Stimulated activated CD4-positive, alpha-beta T cell treated with anti-CD3 and anti-CD28 coated beads, Interleukin-12 subunit alpha, Interleukin-12 subunit beta, amount 100 ng/mL, for 48 hours (primary cell): ENCODE measurements around the gene MIAT.

ENCODE experiments used
- DNase-seq, 3 donors: peaks; one replicate each; pipeline ENCODE4 v3.0.0-alpha.2; 2020; ENCODE audit warnings: low read depth in 2 of 3, low spot score in 1 of 3

Gene MIAT

DNA sequence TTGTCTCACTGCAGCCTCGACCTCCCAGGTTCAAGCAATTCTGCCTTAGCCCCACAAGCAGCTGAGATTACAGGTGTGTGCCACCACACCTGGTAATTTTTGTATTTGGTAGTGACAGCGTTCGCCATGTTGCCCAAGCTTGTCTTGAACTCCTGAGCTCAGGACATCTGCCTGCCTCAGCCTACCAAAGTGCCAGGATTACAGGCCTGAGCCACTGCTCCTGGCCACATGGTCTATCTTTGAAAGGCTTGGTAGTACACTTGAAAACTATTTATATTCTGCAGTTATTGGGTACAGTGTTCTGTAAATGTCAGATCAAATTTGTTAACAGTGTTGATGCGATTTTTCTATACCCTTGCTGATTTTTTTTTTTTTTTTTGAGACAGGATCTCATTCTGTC, 26.1 kb upstream of the MIAT start:
- DNase-seq = no peak

DNA sequence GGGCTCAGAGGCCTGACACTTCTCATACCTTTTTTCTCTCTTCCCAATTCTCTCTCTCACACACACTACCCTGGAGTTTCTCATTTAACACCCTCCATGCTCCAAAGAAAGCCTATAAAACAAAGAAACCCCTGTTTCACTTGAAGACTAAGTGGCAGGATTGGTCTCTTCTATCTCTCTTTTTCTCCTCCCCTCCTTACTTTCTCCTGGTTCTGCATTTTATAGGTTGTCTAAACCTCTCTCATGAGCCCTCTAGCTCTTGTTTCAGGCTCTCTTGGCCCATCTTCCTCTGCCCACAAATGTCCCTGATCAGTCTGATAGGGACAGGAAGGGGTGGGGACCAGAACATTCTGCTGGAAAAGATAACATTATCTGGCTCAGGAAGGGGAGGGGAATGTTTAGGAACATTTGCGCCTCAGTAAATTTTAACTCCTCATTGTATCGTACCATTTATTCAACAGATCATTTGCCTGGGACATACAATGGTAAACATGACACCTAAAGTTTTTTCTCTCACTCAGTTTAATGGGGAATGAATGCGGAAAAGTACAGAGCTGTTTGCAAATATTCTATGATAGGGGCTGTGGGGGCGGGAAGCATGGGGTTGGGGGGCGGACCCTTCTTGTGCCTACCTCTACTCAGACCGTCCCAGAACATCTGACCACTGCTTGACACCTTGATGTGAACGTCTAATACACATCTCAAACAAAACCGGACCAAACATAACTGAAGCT, 24.8 kb upstream of the MIAT start:
- no peak for DNase-seq

DNA sequence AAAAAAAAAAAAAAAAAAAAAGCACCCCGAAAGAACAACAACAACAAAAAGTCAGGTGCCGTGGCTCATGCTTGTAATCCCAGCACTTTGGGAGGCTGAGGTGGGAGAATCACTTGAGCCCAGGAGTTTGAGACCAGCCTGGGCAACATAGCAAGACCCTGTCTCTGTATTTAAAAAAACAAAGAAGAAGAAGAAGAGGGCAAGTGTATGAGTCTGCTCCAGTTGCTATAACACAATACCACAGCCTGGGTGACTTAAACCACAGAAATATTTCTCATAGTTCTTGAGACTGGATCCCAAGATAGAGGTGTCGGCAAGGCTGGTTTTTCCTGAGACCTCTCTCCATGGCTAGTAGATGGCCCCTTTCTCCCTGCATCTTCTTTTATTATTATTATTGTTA, 23.2 kb upstream of the MIAT start:
- no peak for DNase-seq

DNA sequence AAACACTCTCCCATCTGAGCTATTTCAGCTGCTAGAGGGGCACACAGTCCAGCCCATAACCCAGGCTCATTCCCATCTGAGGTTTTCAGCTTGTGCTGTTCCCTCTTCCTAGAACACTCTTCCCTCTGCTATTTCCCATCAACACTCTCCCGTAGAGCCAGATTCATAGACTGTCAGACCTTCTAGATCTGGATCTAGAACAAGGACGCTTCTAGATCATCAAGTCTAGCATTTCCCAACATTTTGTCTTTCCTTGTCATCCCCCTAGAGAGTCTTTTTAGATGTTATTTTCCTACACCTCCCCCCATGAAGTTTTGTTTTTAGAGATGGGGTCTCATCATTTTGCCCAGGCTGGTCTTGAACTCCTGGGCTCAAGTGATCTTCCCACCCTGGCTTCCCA, 22.3 kb upstream of the MIAT start:
- DNase-seq = no peak

DNA sequence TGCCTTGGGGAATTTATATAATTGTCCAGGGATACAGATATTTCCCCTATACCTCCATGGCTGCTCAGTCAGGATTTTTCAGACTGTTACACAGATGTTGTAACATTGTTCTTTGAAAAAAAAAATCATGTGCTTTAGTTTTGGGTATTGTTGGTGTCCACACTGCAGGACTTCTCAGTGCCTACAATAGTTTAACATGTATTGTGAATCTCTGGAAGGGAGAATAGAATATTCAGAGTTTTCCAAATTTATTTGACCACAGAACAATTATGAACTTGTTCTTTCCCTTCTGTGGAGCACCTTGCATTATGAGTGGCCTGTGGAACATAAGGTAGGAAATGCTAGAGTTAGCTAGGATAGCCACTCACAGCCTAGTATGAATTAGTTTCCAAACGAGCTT, 21.1 kb upstream of the MIAT start:
- no peak for DNase-seq

DNA sequence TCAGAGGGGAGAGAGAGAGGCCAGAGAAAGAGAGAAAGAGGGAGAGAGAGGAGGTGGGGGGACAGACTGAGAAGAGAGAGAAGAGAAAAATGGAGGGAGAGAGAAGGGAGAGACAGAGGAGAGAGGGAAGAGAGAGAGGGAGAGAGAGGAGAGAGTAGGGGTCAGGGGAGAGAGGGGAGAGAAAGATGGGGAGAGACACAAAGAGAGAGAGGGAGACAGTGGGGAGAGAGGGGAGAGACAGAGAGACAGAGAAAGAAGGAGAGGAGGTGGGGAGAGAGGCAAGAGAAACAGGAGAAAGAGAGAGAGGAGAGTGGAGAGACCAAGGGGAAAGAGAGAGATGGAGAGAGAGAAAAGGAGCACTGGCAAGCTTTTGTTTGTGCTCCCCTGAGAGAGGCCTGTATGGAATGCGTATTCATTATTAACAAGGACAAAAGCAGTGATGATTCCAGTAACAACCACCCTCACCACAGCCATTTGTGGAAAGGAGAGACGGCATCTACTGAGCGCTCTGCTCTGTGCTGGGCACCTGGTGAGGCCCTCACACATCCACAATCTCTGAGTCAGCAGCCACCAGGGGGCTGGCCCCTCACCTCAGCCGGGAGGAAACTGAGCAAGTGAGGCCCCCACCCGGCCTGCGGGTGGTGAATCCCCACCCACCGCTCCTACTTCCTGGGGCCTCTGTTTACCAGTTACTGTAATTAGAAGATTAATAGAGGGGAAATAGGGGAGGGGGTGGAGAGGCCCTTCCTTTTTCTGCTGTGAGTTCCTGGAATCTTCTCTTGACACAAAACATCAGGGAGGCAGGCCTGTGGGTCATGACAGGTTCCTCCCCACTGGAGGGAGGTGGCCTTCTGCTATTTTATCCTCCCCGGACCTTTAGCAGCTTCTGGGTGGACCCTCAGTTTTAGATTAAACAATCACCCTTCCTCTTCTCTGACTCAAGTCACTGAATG, 14.6 kb upstream of the MIAT start:
- peak; percentile 72 to 77 (median 75) for DNase-seq

DNA sequence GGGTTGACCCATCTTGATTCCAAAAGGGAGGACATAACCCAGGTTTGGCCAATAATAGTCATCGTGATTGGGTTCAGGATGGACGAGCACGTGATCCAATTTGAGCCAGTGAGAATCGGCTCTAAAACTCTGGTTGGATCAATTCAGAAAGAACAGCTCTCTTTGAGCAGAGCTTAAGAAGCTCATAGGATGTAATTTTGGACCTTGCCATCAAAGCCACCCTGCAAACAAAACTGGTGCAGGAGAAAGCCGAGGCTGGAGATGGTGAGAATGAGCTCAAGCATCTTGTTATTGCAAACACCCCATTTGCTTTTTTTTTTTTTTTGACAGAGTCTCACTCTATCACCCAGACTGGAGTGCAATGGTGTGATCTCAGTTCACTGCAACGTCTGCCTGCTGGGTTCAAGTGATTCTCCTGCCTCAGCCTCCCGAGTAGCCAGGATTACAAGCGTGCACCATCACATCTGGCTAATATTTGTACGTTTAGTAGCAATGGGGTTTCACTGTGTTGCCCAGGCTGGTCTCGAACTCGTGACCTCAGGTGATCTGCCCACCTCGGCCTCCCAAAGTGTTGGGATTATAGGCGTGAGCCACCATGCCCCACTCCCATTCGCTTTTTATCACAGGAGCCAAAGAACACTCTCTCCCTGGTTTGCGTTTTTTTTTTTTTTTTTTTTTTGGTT, 13.8 kb upstream of the MIAT start:
- DNase-seq = no peak

DNA sequence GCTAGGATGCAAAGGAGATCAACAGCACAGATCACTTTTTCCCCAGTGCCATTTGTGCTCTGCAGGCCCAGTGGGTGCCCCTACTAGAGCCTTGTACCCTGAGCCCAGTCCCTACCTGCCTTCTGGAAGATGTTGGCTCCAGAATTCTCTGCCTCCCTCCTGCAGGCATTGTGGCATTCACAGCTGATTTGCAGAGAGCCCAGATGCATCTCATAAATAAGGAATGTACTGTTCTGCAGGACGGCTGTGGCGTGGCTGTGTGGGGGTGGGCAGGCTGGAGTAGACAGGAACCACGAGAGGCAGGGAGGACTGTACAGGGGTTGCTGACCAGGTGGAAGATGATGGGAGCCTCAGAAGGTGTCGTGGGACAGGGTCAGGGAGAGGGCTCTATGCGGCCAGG, 11.2 kb upstream of the MIAT start:
- no peak for DNase-seq

DNA sequence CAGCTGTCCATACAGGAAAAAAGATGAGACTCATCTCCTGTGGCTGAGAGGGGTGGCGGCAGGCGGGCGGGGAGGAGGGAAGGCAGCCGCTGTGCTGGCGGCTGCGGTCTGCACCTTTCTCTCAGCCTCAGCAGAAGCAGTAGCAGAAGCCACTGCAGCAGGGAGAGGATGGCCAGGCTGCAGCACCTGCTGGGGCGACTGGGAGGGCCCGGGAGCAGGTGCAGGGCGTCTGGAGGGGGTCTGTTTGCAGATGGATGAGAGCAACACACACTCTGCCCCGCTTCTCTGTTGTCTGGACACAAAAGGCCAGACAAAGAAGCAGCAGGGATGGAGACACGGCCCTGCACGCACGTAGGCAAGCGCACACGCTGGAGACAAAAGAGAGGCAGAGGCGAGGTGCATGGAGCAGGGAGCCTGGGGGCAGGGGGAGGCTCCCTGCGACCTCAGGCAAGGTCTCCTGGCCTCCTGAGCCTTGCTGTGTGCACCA, 9.3 kb upstream of the MIAT start:
- no peak for DNase-seq

DNA sequence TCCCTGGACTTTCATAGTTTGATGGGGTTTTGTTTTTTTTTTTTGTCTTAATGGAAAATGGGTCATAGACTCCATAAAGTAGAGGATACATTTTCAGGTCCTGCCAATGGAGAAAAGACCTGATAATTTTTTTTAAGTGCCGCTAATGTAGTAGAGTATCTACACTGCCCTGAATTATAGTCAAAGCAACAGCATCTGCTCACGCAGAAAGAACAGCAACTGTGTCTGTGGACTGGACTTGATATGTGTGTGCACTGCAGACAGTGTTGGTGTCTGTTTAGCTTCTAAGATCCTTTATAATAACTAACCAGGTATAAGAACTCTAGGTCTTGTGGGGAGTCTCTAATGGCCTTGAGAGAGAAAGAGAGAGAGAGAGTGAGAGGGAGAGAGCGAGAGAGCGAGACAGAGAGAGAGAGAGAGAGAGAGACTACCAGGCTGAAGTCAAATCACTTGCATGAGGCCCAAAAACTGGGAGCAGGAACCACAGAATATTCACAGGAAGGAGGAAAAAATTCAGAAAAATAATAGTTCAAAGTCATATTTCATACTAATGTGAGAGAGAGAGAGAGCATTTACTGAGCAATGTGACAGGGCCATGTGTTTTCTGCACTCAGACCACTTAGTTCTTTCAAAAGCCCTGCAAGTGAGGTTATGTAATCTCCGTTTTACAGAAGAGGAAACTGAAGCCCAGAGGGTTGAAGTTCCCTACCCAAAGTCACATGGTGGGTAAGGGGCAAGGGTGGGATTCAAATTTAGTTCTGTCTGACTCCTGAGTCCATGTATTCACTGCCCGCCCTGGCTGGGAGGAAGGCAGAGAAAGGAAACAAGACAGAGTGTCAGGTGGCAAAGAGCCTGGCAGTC, 8.6 kb upstream of the MIAT start:
- DNase-seq = no peak

DNA sequence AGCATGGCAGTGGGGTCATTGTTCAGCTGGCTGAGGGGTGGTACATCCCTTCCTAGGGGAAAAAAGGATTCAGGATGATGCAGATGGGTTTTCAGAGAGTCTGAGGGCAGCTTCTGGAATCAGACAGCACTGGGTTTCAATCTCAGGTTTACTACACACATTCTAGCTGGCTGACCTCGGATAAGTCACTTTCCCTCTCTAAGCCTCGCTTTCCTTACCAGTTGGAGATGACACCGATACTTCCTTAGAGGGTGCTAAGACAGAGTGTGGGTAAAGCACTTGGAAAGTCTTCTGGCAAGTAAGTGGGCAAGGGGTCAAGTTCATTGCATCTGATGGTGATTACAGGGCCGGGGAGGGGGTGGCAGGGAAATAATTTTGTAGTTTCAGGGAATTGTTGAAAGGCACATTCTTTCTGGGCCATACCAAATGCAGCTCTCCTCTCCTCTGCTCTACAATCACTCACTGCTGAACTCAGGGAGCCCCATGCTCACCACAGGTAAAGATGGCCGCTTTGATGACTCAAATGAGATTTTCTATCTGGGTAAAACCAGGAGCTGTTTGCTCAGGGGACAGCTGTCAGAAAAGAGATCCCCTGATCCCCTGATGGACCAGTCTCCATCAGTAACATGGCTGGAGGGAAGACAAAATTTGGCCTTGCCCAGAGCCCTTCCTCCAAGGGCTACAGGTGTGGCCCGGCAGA, 6.5 kb upstream of the MIAT start:
- DNase-seq = no peak

DNA sequence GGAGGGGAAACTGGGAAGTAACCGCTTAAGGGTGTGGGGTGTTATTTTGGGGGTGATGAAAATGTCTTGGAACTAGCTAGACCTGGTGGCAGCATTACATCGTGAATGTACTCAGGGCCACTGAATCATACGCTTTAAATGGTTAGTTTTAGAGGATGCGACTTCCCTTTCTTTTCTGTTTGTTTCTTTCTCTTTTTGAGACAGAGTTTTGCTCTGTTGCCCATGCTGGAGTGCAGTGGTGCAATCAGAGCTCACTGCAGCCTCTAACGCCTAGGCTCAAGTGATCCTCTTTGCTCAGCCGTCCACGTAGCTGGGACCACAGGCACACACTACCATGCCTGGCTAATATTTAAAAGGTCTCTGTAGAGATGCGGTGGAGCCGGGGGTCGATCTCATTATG, 5.6 kb upstream of the MIAT start:
- DNase-seq = no peak

DNA sequence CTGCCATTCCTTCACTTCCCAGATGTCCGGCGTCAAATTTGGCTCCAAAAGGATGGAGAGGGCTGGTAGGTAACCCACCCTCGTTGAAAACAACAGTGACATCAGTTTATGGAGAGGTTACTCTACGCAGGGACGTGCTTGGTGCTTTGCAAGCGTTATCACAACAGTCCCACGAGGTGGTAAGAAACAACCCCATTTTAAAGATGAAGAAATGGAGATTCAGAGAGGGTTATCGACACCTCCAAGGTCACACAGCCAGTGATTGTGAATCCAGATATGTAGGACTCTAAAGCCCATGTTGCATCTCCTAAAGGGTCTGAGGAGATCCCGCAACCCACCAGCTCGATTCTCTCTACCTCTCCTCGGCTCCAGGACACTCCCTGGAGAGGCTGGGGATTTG, 773 bp downstream of the MIAT start:
- DNase-seq = no peak

DNA sequence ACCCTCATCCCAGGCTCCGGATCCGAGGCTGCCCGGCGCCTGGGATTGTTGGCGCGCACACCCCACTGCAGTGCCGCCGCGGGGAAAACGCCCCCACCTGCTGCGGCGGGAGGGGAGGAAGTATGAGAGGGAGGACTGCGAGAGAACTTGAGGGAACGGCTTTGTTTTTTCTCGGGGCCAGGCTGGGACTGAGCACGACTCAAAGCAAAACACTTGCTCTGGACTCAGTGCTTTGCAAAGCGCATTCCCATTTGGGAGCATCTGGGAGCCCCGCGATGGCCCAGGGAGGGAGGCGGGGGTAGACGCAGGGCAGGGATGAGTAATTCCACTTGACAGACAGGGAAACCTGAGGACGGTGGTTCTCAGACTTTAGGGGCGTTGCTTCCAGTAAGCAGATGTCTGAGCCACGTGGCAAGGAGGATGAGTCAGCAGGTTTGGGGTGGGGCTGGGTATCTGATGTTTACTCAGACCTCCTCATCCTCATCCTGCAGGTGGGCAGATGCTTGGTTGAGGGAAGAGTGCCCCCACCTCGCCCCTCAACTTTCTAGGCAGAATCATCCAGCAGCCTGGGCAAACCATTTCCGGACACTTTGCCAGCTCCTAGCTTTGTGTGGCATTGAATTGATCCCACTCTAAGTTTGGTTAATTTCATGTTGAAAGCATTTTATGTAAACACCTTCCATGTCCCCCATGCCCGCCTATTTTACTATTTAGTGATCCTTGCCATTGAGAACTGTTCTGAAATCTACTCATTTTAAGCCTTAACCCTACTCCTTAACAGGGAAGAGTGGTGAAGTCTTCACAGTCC, 1.5 kb downstream of the MIAT start:
- peak; percentile 70 to 81 (median 75) for DNase-seq

DNA sequence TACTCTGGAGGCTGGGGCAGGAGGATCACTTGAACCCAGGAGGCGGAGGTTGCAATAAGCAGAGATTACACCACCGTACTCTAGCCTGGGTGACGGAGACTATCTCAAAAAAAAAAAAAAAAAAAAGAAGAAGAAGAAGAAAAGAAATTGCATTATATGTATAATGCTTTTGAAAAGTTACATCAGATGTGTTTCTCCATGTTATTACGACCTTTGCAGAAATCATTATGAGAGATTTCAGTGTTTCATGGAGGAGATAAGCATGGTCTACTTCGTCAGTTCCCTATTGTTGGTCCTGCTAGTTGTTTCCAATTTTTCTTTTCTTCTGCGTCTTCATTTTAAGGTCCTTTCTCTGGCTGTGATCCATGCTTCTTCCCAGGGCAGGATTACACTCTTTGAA, 3.0 kb downstream of the MIAT start:
- no peak for DNase-seq

DNA sequence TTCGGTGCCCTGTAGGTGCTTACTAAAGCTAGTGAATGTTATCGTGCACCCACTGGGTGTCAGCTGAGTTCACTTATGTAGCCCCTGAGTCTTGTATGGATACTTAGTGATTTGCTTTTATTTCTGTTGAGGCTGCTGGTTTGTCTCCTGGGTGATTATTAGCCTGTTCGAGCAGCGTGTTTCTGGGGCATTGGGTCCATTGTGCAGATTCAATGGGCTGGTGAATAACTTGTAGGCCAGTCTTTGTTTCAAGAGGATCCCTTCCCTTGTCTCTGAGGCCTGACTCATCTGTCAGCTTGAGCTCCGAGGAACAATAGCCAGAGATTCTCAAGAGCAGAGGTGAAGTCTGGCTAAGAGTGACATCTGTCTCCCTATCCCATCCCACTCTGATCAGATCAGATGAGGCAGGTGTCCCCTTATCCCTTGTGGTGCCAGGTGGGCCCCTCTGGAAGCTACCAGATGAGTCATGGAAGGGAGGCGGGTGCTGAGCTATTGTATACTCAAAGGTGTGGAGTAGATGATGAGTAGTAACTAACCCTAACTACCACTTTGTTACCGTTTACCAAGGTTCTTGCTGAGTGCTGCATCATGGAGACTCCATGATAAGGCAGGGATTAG, 3.7 kb downstream of the MIAT start:
- DNase-seq = no peak

DNA sequence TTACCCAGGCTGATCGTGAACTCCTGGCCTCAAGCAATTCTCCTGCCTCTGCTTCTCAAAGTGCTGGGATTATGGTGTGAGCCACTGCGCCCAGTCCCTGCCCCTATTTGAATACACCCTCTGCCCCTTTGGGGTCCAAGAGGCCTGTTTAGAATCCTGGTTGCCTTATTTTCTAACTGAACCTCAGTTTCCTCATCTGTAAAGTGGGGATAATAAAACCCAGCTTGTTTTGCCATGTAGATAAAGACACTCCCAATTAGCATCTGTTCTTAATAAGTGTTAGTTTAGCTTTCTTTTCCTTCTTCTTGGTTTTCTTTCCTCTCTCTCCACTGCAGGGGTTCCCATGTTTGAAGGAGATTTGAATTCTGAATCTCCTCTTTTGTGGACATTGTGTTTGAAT, 4.8 kb downstream of the MIAT start:
- DNase-seq = no peak

DNA sequence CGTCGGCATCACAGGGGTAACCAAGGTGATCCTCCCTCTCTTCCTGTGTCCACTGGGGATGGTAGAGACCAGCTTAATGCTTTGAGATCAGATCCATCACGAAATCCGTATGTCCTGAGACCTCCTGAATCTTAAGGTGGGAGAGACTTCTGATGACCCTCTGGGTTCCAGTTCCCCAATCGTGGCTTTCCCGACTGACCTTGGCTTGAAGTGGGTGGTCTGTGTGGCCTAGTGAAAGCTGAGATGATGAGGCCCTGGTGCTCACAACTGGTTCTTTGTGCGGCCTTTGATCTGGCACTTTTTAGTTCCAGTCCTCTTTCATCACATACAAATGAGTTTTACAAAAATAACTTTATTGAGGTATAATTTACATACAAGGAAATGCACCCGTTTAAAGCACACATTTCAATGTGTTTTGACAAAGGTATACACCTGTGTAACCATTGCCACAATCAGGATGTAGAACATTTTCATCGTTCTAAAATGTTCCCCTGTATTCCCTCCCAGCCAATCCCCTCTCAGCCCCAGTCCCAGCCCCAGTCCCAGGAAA, 6.1 kb downstream of the MIAT start:
- DNase-seq = no peak

DNA sequence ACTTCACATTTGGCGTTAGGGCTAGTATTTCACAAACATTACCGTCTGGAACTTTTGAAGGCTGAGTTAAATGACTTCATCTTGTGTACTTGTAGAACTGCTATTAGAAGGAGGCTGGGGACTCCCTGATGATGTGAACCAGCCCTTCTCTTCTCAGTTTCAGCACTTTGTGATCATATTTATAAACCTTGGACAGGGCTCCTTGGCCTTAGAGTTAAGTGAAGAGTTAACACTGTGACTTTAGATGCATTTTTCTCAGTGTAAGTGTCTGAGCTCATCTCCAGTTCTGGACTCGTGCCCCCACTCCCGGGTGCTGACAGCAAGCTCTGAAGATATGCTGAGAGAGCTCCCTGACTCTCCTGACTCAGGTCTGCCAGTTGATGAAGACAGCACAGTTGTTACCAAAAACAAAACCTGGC, 8.4 kb downstream of the MIAT start:
- no peak for DNase-seq
